AG09309 (cell line): ENCODE data around the gene NR5A2.

Experiments used
- DNase-seq: peaks from one replicate; pipeline ENCODE4 v3.0.0-alpha.2; 2010; ENCODE audit warnings: low read depth
- H3K4me3 ChIP-seq: 2 replicates; pipeline ENCODE4 v1.5.1; 2011; ENCODE audit warnings: mild to moderate bottlenecking, low read depth, low read length, moderate library complexity; ENCODE audit not compliant: control insufficient read depth
- CTCF ChIP-seq: IDR thresholded peaks from 2 replicates; pipeline ENCODE4 v1.5.1; 2011; ENCODE audit warnings: mild to moderate bottlenecking, low read depth, low read length, inconsistent platforms; ENCODE audit not compliant: insufficient read depth, control insufficient read depth; ENCODE audit errors: missing control alignments

Gene NR5A2

GRCh38 chr1:199995096-199995685, 32.3 kb upstream of the NR5A2 start:
- no peak overlapping the region for H3K4me3 ChIP-seq
- TF ChIP-seq CTCF, result no peak
- DNase-seq, result no peak

DNA sequence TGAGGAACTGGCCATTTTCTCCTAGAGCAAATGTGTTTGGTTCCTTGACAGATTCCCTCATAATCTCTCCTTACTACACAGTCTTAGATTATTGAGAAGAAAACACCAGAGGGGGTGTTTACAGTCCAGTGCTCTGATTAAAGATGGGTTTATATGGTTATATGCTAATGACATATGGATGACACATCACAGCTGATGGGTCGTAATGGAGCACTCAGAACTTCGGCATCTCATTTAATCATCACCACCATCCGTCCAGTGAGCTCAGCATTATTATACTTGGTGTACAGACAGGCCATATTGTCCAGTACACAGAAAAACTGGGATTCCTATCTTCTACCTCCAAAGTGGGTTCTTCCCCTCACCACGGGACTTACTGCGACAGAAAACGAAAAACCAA, 22.3 kb upstream of the NR5A2 start:
- H3K4me3 ChIP-seq, result no peak overlapping the region
- no peak for TF ChIP-seq CTCF
- DNase-seq, result no peak

DNA sequence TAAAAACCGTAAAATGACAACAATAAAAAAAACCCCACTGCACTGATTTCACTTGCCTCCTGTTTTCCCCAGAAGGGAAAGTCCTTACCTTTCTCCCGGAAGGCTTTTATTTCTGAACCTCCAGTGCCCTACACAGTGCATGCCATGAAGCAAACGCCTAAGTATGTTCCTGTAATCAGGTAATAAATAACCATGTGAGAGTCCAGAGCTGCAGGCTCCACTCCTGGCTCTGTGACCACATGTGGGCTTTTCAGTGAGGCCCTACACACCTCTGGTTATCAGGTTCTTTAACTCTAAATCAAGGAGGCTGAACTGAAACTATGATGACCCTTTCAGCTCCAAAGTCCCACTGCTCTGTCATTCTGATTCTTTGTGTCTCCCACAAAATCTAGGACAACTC, 20.8 kb upstream of the NR5A2 start:
- TF ChIP-seq CTCF, result no peak
- no peak for DNase-seq
- H3K4me3 ChIP-seq, result no peak overlapping the region

- no peak for DNase-seq
- no peak for TF ChIP-seq CTCF
- no peak overlapping the region for H3K4me3 ChIP-seq
Observed at GRCh38 chr1:200015811-200016210, 11.7 kb upstream of the NR5A2 start.

GRCh38 chr1:200021577-200022238, 5.8 kb upstream of the NR5A2 start:
- no peak overlapping the region for H3K4me3 ChIP-seq

GRCh38 chr1:200022239-200022804, 5.2 kb upstream of the NR5A2 start:
- no peak for DNase-seq
- TF ChIP-seq CTCF, result no peak
- H3K4me3 ChIP-seq, result no peak overlapping the region

More at GRCh38 chr1:200021577-200022238, 5.8 kb upstream of the NR5A2 start:
- no peak for TF ChIP-seq CTCF
- no peak for DNase-seq

GRCh38 chr1:200028586-200029034, 1.1 kb downstream of the NR5A2 start:
- no peak for DNase-seq
- peak overlapping the region; percentile 44 for H3K4me3 ChIP-seq
- TF ChIP-seq CTCF, result no peak
